ENCODE data around the gene SLC51B. TPM values are rescaled to one million over a fixed set of nuclear protein-coding genes. Genes with fewer than 3 reads are reported as not detected.

Gene SLC51B
- total and polyA plus RNA-seq, 9 of the 15 experiments (the other 6 are each of a cell fraction or from before 2014, with no cell fraction given), result not detected

DNA sequence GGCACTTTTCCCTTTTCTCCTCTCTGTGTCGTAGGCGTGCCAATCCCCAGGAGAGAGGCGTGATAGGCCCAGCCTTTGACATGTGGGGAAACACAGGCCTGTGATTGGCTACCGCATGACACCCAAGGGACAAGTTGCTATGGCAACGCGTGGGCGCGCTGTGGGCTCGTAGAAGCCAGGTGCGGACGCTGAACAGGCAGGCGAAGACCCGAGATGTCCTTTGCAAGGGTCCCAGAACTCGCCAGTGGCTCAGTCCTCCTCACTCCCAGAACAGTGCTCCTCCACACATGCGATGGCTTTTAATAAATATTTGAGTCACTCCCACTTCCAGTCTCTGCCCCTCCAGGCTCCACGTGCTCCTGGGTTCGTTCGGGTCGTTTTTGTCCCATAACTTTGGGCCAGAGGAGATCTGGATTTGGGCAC lies 4.2 kb downstream of the SLC51B start (continued):
- TF ChIP-seq, protein P1, sequence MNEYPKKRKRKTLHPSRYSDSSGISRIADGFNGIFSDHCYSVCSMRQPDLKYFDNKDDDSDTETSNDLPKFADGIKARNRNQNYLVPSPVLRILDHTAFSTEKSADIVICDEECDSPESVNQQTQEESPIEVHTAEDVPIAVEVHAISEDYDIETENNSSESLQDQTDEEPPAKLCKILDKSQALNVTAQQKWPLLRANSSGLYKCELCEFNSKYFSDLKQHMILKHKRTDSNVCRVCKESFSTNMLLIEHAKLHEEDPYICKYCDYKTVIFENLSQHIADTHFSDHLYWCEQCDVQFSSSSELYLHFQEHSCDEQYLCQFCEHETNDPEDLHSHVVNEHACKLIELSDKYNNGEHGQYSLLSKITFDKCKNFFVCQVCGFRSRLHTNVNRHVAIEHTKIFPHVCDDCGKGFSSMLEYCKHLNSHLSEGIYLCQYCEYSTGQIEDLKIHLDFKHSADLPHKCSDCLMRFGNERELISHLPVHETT (CRISPR knock-in tag; conservative IDR thresholded peaks at IDR 0.05 in 1 of 2, IDR thresholded peaks at IDR 0.05 in 1 of 2), result no peak
- TF ChIP-seq, protein P2, sequence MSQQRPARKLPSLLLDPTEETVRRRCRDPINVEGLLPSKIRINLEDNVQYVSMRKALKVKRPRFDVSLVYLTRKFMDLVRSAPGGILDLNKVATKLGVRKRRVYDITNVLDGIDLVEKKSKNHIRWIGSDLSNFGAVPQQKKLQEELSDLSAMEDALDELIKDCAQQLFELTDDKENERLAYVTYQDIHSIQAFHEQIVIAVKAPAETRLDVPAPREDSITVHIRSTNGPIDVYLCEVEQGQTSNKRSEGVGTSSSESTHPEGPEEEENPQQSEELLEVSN (IDR thresholded peaks at IDR 0.05; ENCODE audit: borderline replicate concordance in 1 of 2, extremely low read depth in 1 of 2, insufficient read depth in 1 of 2, insufficient read length in 1 of 2, low read depth in 1 of 2, low read length in 1 of 2, poor library complexity in 1 of 2, severe bottlenecking in 1 of 2), result peak; percentile 41 to 82
- TF ChIP-seq TBL1XR1 (IDR thresholded peaks at IDR 0.05; ENCODE audit: low read length in 2 of 2), result no peak
- peak; percentile 84; the same call in 1 of the 2 replicates for TF ChIP-seq MBD2 (IDR thresholded peaks at IDR 0.05; ENCODE audit: borderline replicate concordance, low read depth)
- no peak for TF ChIP-seq MTA1 (IDR thresholded peaks at IDR 0.05; ENCODE audit: borderline replicate concordance)
- TF ChIP-seq, protein P3, sequence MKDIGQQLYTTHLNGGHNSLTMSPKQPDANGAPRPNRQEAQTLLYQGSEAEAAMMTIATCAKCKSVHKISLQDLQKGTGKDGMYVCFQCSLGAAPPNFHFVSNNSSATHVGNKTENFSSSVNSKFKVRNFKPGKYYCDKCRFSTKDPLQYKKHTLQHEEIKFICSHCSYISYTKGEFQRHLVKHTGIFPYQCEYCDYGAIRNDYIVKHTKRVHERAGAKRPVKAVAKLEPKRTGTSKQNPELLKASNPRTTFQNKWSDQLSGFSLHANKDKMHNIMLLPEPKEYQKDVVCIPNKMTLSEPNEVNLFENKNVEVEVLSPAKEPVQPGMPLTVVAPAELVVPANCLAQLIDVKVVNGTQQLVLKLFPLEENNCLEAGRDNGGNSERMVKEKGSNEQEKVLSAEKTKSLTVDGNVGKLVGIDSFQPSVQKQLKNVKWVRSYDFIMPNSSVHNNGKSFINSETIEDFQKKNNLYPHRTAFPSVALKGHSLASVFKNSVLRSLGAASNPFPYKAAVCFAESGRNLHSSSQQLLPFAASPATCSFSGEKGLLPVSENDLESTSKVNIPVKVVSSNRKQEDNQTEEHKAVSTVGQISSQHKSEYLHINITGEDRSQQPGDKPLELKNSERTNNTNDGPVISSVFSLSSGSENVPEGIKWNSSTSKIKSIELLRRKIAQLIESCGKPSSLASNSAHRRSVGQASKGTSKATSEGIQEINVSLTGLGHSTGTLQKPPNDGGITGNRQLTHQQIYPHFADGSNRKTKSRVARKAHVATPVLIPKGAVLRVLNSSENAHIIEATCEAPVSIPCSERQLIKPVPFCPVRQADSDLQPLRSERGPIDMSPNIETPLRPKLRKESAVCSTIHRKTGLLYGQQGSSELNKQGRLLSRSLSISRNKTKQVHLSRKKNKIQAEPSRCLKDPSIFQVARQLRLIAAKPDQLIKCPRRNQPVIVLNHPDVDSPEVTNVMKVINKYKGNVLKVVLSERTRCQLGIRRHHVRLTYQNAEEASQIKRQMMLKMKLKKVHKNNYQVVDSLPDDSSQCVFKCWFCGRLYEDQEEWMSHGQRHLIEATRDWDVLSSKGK (CRISPR knock-in tag; IDR thresholded peaks at IDR 0.05), result no peak
- no peak for TF ChIP-seq NR4A1 (CRISPR knock-in tag; IDR thresholded peaks at IDR 0.05)
- TF ChIP-seq NR4A1 (tag; IDR thresholded peaks at IDR 0.05), result no peak
- TF ChIP-seq ZNF76 (CRISPR knock-in tag; IDR thresholded peaks at IDR 0.05; ENCODE audit: borderline replicate concordance), result no peak
- TF ChIP-seq, protein P4, sequence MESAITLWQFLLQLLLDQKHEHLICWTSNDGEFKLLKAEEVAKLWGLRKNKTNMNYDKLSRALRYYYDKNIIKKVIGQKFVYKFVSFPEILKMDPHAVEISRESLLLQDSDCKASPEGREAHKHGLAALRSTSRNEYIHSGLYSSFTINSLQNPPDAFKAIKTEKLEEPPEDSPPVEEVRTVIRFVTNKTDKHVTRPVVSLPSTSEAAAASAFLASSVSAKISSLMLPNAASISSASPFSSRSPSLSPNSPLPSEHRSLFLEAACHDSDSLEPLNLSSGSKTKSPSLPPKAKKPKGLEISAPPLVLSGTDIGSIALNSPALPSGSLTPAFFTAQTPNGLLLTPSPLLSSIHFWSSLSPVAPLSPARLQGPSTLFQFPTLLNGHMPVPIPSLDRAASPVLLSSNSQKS (CRISPR knock-in tag; IDR thresholded peaks at IDR 0.05), result no peak
- TF ChIP-seq COPS2 (conservative IDR thresholded peaks at IDR 0.05), result no peak
